Stimulated activated CD8-positive, alpha-beta memory T cell treated with anti-CD3 and anti-CD28 coated beads, Interleukin-12 subunit alpha, Interleukin-12 subunit beta, amount 100 ng/mL, for 24 hours (primary cell): ENCODE data around the gene SMARCD1.
"Not testable (repeated sequence)": the region's sequence is repeated elsewhere in the genome, so short reads cannot be mapped to it uniquely, and the experiment has no call there.

ENCODE experiments used
- DNase-seq: peaks from one replicate; pipeline ENCODE4 v3.0.0-alpha.2; 2020; ENCODE audit errors: extremely low read depth

SMARCD1 gene

GRCh38 chr12:50142993-50143392 is 57.9 kb downstream of the SMARCD1 start:
- DNase-seq = no peak

GRCh38 chr12:50145439-50145838 is 60.3 kb downstream of the SMARCD1 start:
- DNase-seq = no peak

- no peak for DNase-seq
Measured at GRCh38 chr12:50147281-50147680, 62.1 kb downstream of the SMARCD1 start.

GRCh38 chr12:50148011-50148410 is 62.9 kb downstream of the SMARCD1 start:
- DNase-seq = not testable (repeated sequence)

GRCh38 chr12:50149311-50149710 is 64.2 kb downstream of the SMARCD1 start:
- DNase-seq = no peak
